Activated CD4-positive, alpha-beta T cell treated with anti-CD3 and anti-CD28 coated beads for 4 hours (primary cell): ENCODE results near the gene ZNF254.
"Not testable (repeated sequence)": the region's sequence is repeated elsewhere in the genome, so short reads cannot be mapped to it uniquely, and the experiment has no call there.

ENCODE experiments used
- DNase-seq, 2 donors: peaks; one replicate each; pipeline ENCODE4 v3.0.0-alpha.2; 2020

The ZNF254 gene

DNA sequence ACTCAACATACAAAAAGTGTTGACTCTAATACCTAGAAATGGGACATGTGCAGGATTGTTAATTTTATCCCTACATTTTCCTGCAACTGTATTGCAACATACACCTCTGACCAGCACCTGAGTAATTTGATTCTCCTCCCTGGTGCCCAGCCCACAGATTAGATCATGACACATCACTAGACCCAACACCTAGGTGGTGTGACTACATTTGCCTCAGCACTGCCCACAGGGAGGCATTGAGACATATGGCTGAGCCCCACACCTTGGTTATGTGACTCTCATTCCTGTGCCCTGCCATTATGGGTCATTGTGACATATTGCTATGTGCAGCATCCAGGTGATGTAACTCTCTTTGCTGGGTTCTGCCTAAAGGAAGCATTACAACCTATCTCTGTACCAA lies 13.2 kb upstream of the ZNF254 start:
- no peak for DNase-seq

- DNase-seq: no peak
Observed at GRCh38 chr19:24074720-24075454, 12.1 kb upstream of the ZNF254 start.

DNA sequence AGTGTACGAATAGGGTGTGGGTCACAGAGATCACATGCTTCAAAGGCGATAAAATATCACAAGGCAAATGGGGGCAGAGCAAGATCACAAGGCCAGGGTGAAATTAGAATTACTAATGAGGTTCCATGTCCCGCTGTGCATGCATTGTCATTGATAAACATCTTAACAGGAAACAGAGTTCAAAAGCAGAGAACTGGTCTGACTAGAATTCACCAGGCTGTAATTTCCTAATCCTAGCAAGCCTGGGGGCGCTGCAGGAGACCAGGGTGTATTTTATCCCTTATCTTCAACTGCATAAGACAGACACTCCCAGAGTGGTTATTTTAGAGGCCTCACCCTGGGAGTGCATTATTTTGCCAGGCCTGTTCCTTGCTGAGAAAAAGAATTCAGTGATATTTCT lies 11.5 kb upstream of the ZNF254 start:
- not testable (repeated sequence) for DNase-seq

DNA sequence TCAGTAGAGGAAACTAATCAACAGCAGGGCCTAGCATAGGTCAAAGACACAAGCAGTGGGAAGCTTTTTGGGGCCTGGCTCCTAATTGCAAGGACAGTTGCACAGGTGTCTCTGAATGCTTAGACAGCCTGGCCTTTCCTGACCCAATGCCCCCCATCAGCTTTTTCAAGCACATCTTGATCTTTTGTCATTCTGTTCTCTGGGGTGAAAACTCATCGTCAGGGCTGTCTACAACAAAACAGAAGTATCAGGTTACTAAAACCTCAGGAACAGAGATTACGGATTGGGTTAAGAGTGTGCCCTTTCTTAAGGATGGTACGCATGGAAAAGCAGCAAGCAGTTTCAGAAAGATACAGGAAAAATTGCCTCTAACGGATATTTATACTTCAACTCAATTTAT lies 8.3 kb upstream of the ZNF254 start:
- DNase-seq: no peak

- DNase-seq: no peak
Observed at GRCh38 chr19:24081056-24081455, 5.9 kb upstream of the ZNF254 start.

DNA sequence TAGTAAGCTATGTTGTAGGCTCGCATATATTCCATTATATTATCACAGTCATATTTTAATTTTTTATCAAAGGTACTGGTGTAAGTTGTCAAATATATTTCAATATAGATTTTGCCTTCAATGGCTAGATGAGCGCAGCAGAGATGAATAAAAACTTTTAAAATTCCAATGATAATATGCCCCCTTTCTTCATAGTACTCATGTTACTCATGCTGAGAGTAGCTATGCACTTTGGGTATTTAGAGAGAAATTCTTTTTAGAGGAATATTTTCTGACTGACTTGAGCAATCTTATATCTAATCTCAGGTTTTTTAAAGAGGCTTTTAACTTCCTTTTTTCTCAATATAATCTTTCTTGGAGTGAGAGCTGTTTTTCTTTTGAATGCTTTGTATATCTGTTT lies 11.4 kb downstream of the ZNF254 start:
- DNase-seq: no peak

DNA sequence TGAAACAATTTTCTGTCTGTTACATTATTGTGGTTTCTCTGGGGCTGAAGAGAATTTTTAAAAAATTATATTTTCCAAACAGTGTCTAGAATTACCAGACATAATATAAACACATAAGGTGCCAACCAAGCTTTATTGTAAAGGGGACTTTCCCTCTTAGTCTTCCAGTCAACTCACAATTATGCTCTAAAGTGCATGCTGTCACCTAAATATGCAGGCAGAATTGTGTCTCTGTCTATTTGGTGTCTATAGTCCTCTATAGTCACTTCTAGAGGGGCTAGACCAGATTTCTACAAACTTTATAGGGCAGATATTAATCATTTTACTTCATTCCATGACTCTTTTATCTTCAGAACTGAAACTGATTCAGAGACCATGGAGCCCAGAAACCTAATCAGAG lies 12.8 kb downstream of the ZNF254 start:
- DNase-seq: no peak

DNA sequence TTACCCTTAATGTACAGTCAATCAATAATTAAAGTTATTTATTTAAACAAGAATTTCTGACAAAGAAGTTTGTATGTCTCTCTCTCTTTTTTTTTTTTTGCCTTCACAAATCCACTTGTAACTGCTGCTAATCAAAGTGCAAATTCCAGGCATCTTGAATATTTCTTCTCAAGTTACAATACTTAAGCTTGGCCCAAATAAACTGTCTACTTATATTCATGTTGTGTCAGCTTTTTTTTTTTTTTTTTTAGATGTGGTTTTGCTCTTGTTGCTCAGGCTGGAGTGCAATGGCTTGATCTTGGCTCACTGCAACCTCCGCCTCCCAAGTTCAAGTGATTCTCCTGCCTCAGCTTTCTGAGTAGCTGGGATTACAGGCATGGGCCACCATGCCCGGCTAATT lies 13.6 kb downstream of the ZNF254 start:
- DNase-seq: not testable (repeated sequence)

GRCh38 chr19:24101459-24102115 lies 14.6 kb downstream of the ZNF254 start:
- no peak for DNase-seq

DNA sequence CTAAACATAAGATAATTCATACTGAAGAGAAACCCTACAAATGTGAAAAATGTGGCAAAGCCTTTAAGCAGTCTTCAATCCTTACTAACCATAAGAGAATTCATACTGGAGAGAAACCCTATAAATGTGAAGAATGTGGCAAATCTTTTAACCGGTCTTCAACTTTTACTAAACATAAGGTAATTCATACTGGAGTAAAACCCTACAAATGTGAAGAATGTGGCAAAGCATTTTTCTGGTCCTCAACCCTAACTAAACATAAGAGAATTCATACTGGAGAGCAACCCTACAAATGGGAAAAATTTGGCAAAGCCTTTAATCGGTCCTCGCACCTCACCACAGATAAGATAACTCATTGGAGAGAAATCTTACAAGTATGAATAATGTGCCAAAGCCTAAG lies 40.6 kb downstream of the ZNF254 start:
- DNase-seq: no peak

DNA sequence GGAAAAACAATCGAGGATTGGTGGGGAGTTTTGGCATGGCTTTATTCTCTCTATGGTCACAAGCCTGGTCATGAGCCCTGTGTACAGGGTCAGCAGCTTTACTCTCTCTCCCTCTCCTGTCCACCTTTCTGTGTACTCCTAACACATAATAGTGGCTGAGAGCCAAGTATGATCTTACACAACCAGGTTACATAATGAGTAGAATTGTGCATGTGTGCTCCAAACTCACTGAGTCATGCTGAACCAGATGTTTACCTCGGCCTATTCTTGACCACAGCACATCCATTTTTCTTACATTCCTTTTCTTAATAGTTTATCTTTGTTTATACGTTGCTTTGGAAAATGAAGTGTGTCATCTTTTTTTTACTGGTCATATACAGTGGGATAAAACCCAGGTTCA lies 53.1 kb downstream of the ZNF254 start:
- DNase-seq: no peak

- no peak for DNase-seq
Observed at GRCh38 chr19:24140591-24140990, 53.6 kb downstream of the ZNF254 start.

DNA sequence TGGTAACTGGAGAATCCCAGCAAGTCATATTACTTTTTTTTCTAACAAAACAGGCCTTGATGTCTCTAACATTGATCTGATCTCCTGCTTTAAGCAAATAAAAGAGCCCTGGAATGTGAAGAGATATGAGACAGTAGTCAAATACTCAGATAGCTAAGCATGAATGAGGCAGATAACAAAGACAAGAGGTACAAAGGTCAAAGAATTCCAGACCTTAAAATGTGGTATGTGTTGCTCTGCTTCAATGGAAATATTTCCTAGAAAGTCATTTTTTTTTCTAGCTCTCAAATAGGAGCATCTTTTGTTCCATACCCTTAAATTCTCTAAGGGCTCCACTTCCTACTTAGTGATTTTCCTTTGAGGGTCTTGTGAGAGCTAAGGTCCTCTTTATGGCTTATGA lies 54.6 kb downstream of the ZNF254 start:
- no peak for DNase-seq

DNA sequence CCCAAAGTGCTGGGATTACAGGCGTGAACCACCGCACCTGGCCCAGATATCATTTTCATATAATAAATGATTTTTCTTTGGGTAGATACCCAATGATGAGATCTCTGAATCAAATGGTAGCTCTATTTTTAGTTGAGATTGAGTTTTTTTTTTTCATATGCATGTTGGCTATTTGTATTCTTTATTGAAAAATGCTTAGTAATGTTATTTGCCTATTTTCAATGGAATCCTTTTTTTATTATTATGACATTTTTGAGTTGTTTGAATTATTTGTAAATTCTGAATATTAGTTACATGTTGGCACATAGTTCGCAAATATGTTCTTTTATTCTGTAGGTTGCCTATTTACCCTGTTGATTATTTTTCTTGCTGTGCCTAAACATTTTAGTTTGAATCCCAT lies 55.8 kb downstream of the ZNF254 start:
- no peak for DNase-seq

GRCh38 chr19:24159707-24160106 lies 72.7 kb downstream of the ZNF254 start:
- no peak for DNase-seq

- no peak for DNase-seq
Observed at GRCh38 chr19:24166055-24166454, 79.1 kb downstream of the ZNF254 start.

GRCh38 chr19:24173882-24174281 lies 86.9 kb downstream of the ZNF254 start:
- DNase-seq: no peak

- DNase-seq: no peak
Observed at GRCh38 chr19:24177686-24178085, 90.7 kb downstream of the ZNF254 start.

DNA sequence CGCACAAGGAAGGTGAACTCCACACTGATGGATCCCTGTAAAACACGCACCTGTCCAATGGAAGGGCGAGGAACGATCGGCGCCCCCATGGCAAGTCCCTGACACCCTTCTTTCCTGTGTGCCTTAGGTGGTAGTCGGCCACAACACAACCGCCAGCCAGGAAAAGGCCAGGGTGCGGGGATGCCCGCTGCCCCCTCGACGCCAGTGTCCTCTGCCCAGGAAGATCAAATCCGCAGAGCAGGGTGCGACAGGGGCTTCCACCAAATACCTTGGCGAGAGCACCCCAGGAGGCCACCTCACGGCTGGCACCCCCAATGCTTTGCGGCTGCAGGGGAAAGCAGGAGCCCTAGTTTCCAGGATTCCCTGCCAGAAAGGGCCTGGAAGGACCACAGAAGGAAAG lies 91.2 kb downstream of the ZNF254 start:
- DNase-seq: no peak
